Activated CD4-positive, alpha-beta memory T cell treated with anti-CD3 and anti-CD28 coated beads, Interleukin-2, amount 10 ng/mL, durations not matched to agents 7 days and 5 days (primary cell): Measurements from ENCODE around the gene HELZ2. TPM values are rescaled to one million over a fixed set of nuclear protein-coding genes. Genes with fewer than 3 reads are reported as not detected.

ENCODE experiments used
- CTCF ChIA-PET: fragments of 350-600 bp; sonication (Branson Sonifier 250); formaldehyde crosslinking; loops from one replicate; lab custom pipeline; 2021; ENCODE audit warnings: antibody characterized with exemption, inconsistent platforms; lab: Charles Lee
- POLR2A ChIA-PET: fragments of 350-600 bp; sonication (Branson Sonifier 250); formaldehyde crosslinking; loops from one replicate; lab custom pipeline; 2021; ENCODE audit warnings: antibody characterized with exemption; lab: Charles Lee
- DNase-seq: peaks from one replicate; pipeline ENCODE4 v3.0.0-alpha.2; 2020
- H3K27ac Mint-ChIP-seq: one replicate; pipeline ENCODE4 v1.8.0; 2021; ENCODE audit warnings: mild to moderate bottlenecking, mixed read lengths
- H3K27me3 Mint-ChIP-seq: one replicate; pipeline ENCODE4 v1.8.0; 2021; ENCODE audit warnings: mixed read lengths
- H3K36me3 Mint-ChIP-seq: one replicate; pipeline ENCODE4 v1.8.0; 2021; ENCODE audit warnings: low read depth, mixed read lengths
- H3K4me1 Mint-ChIP-seq: one replicate; pipeline ENCODE4 v1.8.0; 2021; ENCODE audit warnings: mixed read lengths
- H3K4me3 Mint-ChIP-seq: one replicate; pipeline ENCODE4 v1.8.0; 2021; ENCODE audit warnings: mild to moderate bottlenecking, mixed read lengths
- H3K9me3 Mint-ChIP-seq: one replicate; pipeline ENCODE4 v1.8.0; 2021; ENCODE audit warnings: mixed read lengths
- total RNA-seq, 2 experiments: library from RNA; stranded (reverse); gene quantifications; one replicate each; pipeline ENCODE4 v1.2.3, GENCODE V29; 2021

The HELZ2 gene
- total RNA-seq, 2 experiments from 2014 or later: 202 to 208 TPM

GRCh38 chr20:63556873-63557478 is 17.1 kb downstream of the HELZ2 start:
- no peaks in the 10 kb centered on the region for H3K9me3 Mint-ChIP-seq
- POLR2A ChIA-PET: interaction anchor here (1.0 to 2.5 kb wide), 4 partner anchors 17 to 84 kb away, joined by 3 to 6 read pairs (median 4); partner anchors contain the start of genes GMEB2, HELZ2 and PTK6
- peaks cover 15% of the 10 kb centered on the region for H3K4me1 Mint-ChIP-seq
- H3K36me3 Mint-ChIP-seq: peaks cover 35% of the 10 kb centered on the region
- no peak overlapping the region for H3K27ac Mint-ChIP-seq
- CTCF ChIA-PET: interaction anchor here (0.5 to 1.0 kb wide), 2 partner anchors 19 to 21 kb away, joined by 3 to 4 read pairs; partner anchors contain the start of gene PTK6
- DNase-seq: no peak
- peaks cover 3% of the 10 kb centered on the region for H3K27me3 Mint-ChIP-seq
- no peak overlapping the region for H3K4me3 Mint-ChIP-seq

- Mint-ChIP-seq H3K27me3 (peaks cover 6% of the 10 kb centered on the region), H3K27ac (no peak overlapping the region), H3K4me1 (peaks cover 18% of the 10 kb centered on the region), H3K9me3 (no peaks in the 10 kb centered on the region), H3K36me3 (peaks cover 23% of the 10 kb centered on the region), H3K4me3 (no peak overlapping the region)
- ChIA-PET POLR2A (interaction anchor here (1.2 to 2.5 kb wide), 5 partner anchors 9 to 85 kb away, joined by 3 to 7 read pairs (median 5); partner anchors contain the start of genes PPDPF and PTK6), CTCF (no interaction called here)
- DNase-seq: no peak
Observed at GRCh38 chr20:63555661-63556381, 18.2 kb downstream of the HELZ2 start.

GRCh38 chr20:63554361-63555278 is 19.4 kb downstream of the HELZ2 start:
- POLR2A ChIA-PET: interaction anchor here (0.9 to 2.5 kb wide), 7 partner anchors 10 to 152 kb away, joined by 3 to 7 read pairs (median 5); partner anchors contain the start of genes PPDPF and PTK6
- Mint-ChIP-seq H3K36me3 (peaks cover 15% of the 10 kb centered on the region), H3K4me1 (peaks cover 15% of the 10 kb centered on the region), H3K9me3 (no peaks in the 10 kb centered on the region), H3K27me3 (peaks cover 14% of the 10 kb centered on the region), H3K4me3 (no peak overlapping the region), H3K27ac (no peak overlapping the region)
- CTCF ChIA-PET: no interaction called here
- no peak for DNase-seq

- no peak for DNase-seq
- peaks cover 19% of the 10 kb centered on the region for H3K27me3 Mint-ChIP-seq
- peak within 1 kb of the TSS; percentile 77 for H3K27ac Mint-ChIP-seq
- peaks cover 15% of the 10 kb centered on the region for H3K4me1 Mint-ChIP-seq
- H3K9me3 Mint-ChIP-seq: no peaks in the 10 kb centered on the region
- H3K4me3 Mint-ChIP-seq: peak within 1 kb of the TSS; percentile 41
- H3K36me3 Mint-ChIP-seq: peaks cover 11% of the 10 kb centered on the region
- ChIA-PET POLR2A (interaction anchor here (1.1 to 2.4 kb wide), 2 partner anchors 11 to 14 kb away, joined by 4 to 7 read pairs; no protein-coding TSS in a partner anchor), CTCF (no interaction called here)
Observed at GRCh38 chr20:63553933-63554290, 20.1 kb downstream of the HELZ2 start, which contains the start of gene FNDC11. FNDC11 (plus strand) TSS chr20:63554159; CDS start chr20:63555664, 1,505 bp downstream.

- peak overlapping the region; percentile 41 for H3K4me3 Mint-ChIP-seq
- H3K27me3 Mint-ChIP-seq: peaks cover 23% of the 10 kb centered on the region
- ChIA-PET CTCF (interaction anchor here (0.9 to 2.3 kb wide), 4 partner anchors 15 to 89 kb away, joined by 3 to 20 read pairs (median 5); partner anchors contain the start of genes HELZ2, PPDPF and PTK6), POLR2A (interaction anchor here (0.9 to 3.2 kb wide), 13 partner anchors 9 to 313 kb away, joined by 3 to 31 read pairs (median 4); partner anchors contain the start of genes GMEB2, HELZ2, PPDPF and PTK6)
- peaks cover 15% of the 10 kb centered on the region for H3K4me1 Mint-ChIP-seq
- peaks cover 7% of the 10 kb centered on the region for H3K36me3 Mint-ChIP-seq
- no peaks in the 10 kb centered on the region for H3K9me3 Mint-ChIP-seq
- peak overlapping the region; percentile 77 for H3K27ac Mint-ChIP-seq
- peak; percentile 90 for DNase-seq
Observed at GRCh38 chr20:63553251-63553932, 20.6 kb downstream of the HELZ2 start.

- Mint-ChIP-seq H3K9me3 (no peaks in the 10 kb centered on the region), H3K27me3 (peaks cover 26% of the 10 kb centered on the region), H3K4me3 (peak overlapping the region; percentile 41), H3K36me3 (peaks cover 5% of the 10 kb centered on the region), H3K27ac (peak overlapping the region; percentile 77), H3K4me1 (peaks cover 15% of the 10 kb centered on the region)
- DNase-seq: peak; percentile 72
- ChIA-PET POLR2A (interaction anchor here (0.7 to 3.2 kb wide), 14 partner anchors 8 to 314 kb away, joined by 3 to 31 read pairs (median 4); partner anchors contain the start of genes GMEB2, HELZ2, PPDPF and PTK6), CTCF (interaction anchor here (0.9 to 2.3 kb wide), 4 partner anchors 14 to 89 kb away, joined by 3 to 20 read pairs (median 5); partner anchors contain the start of genes HELZ2, PPDPF and PTK6)
Observed at GRCh38 chr20:63552481-63553249, 21.4 kb downstream of the HELZ2 start.

- CTCF ChIA-PET: interaction anchor here (1.1 to 2.3 kb wide), 2 partner anchors 30 to 430 kb away, joined by 3 to 5 read pairs; partner anchors contain the start of genes PPDPF and PRPF6
- no peak overlapping the region for H3K27ac Mint-ChIP-seq
- DNase-seq: no peak
- H3K27me3 Mint-ChIP-seq: peaks cover 32% of the 10 kb centered on the region
- H3K36me3 Mint-ChIP-seq: no peaks in the 10 kb centered on the region
- POLR2A ChIA-PET: interaction anchor here (1.1 to 3.2 kb wide), 4 partner anchors 13 to 107 kb away, joined by 4 to 31 read pairs (median 4); partner anchors contain the start of genes PTK6 and RTEL1
- H3K4me1 Mint-ChIP-seq: peaks cover 15% of the 10 kb centered on the region
- no peaks in the 10 kb centered on the region for H3K9me3 Mint-ChIP-seq
- no peak overlapping the region for H3K4me3 Mint-ChIP-seq
Observed at GRCh38 chr20:63551068-63551467, 23.0 kb downstream of the HELZ2 start.

- Mint-ChIP-seq H3K4me1 (peaks cover 17% of the 10 kb centered on the region), H3K27me3 (peaks cover 35% of the 10 kb centered on the region), H3K9me3 (no peaks in the 10 kb centered on the region), H3K4me3 (no peak overlapping the region), H3K36me3 (no peaks in the 10 kb centered on the region), H3K27ac (no peak overlapping the region)
- ChIA-PET POLR2A (no interaction called here), CTCF (interaction anchor here (1.9 kb wide), 1 partner anchor 12 kb away, joined by 9 read pairs; the partner anchor contains the start of gene PTK6)
- no peak for DNase-seq
Observed at GRCh38 chr20:63549679-63550282, 24.3 kb downstream of the HELZ2 start.

GRCh38 chr20:63549019-63549418 is 25.0 kb downstream of the HELZ2 start:
- Mint-ChIP-seq H3K36me3 (no peaks in the 10 kb centered on the region), H3K27ac (no peak overlapping the region), H3K27me3 (peaks cover 35% of the 10 kb centered on the region), H3K4me1 (peaks cover 17% of the 10 kb centered on the region), H3K4me3 (no peak overlapping the region), H3K9me3 (no peaks in the 10 kb centered on the region)
- CTCF ChIA-PET: interaction anchor here (1.9 kb wide), 1 partner anchor 11 kb away, joined by 9 read pairs; the partner anchor contains the start of gene PTK6
- no peak for DNase-seq
- POLR2A ChIA-PET: no interaction called here

GRCh38 chr20:63548542-63548941 is 25.5 kb downstream of the HELZ2 start:
- no peaks in the 10 kb centered on the region for H3K36me3 Mint-ChIP-seq
- H3K4me3 Mint-ChIP-seq: no peak overlapping the region
- ChIA-PET POLR2A (no interaction called here), CTCF (interaction anchor here (1.9 kb wide), 1 partner anchor 11 kb away, joined by 9 read pairs; the partner anchor contains the start of gene PTK6)
- DNase-seq: no peak
- peaks cover 17% of the 10 kb centered on the region for H3K4me1 Mint-ChIP-seq
- no peak overlapping the region for H3K27ac Mint-ChIP-seq
- peaks cover 39% of the 10 kb centered on the region for H3K27me3 Mint-ChIP-seq
- H3K9me3 Mint-ChIP-seq: no peaks in the 10 kb centered on the region
